Measurements from ENCODE around the gene PARN. TPM values are rescaled to one million over a fixed set of nuclear protein-coding genes. Genes with fewer than 3 reads are reported as not detected.
A peak's percentile ranks its signal among the peaks of the same experiment; 100 is the strongest.
"Not testable (repeated sequence)": the region's sequence is repeated elsewhere in the genome, so short reads cannot be mapped to it uniquely, and the experiment has no call there.

PARN gene
- total RNA-seq, 1 donor from 2014 or later: 27.0 TPM

DNA sequence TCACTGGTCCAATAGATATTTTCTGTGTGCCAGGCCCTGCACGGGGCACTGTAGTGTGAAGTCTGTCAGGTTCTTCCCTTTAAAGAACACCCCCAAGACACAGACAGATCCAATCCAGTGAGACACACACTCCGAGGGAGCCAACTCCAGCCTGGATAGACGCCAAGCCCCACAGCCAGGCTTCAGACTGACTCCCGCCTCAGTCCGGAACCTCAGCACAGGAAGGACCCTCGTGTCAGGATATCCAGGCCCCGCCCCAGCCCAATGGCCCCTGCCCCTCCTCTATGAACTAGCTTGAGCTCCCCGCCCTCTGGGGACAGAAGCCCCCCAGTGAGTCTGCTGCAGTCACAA, 228.4 kb downstream of the PARN start:
- peak; percentile 35 for DNase-seq (ENCODE audit: low spot score)

DNA sequence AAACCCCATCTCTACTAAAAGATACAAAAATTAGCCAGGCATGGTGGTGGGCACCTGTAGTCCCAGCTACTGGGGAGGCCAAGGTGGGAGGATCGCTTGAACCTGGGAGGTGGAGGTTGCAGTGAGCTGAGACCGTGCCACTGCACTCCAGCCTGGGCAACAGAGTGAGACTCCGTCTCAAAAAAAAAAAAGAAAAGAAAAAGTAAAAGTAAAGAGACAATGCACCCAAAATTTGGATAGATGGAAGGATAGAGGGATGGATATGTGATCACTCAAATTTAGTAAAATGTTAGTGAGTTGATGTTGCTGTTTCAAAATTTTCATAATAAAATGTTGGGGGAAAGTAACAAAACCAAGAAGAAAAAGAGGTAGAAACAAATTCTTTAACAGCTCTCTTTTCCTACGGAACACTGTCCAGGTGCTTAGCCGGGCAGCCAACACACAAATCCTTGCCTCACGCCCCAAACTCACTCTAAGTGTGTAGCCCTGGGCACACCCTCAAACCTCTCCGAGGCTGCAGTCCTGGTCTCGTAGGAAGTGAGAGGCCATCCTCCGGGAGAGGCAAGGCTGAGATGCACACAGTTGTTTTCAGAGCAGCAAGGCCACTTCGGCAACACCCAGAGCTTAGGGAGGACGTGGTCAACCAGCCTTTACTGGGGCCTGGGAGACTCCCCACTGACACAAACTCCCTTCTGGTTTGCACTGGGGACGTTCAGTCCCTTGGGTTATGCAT, 228.9 kb downstream of the PARN start:
- DNase-seq (ENCODE audit: low spot score): peak; percentile 41

GRCh38 chr16:14400285-14400977, 229.6 kb downstream of the PARN start:
- DNase-seq (ENCODE audit: low spot score): no peak

GRCh38 chr16:14399378-14400284, 230.4 kb downstream of the PARN start:
- peak; percentile 70 for DNase-seq (ENCODE audit: low spot score)

GRCh38 chr16:14398014-14398717, 231.9 kb downstream of the PARN start:
- no peak for DNase-seq (ENCODE audit: low spot score)

DNA sequence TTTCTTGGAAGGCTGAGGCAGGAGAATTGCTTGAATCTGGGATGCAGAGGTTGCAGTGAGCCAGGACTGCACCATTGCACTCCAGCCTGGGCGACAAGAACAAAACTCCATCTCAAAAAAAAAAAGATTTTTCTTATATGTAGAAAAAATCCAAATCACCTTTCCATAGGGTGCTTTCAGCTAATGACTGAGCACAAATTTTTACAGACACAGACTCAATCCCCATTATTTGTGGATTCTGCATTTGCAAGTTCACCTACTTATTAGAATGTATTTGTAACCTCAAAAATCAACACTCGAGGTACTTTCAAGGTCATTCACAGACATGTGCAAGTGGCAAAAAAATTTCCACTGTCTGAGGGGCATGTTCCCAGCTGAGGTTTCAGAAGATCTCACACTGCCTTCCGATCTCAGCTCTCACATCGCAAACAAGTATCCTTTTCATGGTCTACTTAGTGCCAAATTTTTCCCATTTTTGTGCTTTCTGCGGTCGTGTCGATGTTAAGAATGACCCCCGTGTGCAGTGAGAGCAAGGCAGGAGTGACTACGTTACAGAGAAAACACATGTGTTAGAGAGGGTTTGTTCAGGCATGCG, 234.3 kb downstream of the PARN start:
- not testable (repeated sequence) for DNase-seq (ENCODE audit: low spot score)

GRCh38 chr16:14394834-14395233, 235.2 kb downstream of the PARN start:
- DNase-seq (ENCODE audit: low spot score): no peak

DNA sequence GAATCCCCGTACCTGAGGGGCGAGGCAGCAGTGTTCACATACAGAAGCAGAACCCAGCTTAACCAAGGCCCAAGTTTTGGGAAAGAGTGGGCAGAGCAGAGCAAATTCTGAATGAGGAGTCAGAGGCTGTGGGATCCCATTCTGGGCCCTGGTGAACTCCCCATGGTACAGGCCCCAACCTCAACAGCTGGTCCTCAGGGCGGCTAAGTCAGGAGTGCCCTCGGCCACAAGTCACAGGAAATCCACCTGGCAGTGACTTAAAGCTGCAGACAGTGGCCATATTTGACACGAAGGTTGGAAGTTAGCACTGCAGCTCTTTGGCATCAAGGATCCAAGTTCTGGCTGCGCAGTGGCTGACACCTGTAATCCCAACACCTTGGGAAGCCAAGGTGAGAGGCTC, 237.1 kb downstream of the PARN start:
- DNase-seq (ENCODE audit: low spot score): no peak

DNA sequence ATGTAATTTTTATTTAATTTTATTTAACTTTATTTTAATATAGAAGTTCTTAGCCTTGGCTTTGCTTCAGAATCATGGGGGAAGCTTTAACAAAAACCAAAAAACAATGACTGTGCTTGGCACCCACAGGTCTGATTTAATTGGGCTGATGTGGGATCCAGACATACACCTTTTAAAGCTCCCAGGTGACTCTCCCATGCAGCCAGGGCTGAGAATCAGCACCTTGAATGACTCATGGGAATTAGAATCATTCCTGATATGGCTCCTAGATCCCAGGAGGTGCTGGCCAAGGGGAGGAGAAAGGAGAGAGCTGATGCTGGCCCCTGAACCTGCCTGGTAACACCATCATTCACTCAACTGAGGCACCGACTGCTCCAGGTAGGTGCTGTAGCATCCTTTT, 240.7 kb downstream of the PARN start:
- DNase-seq (ENCODE audit: low spot score): no peak

GRCh38 chr16:14388243-14388642, 241.8 kb downstream of the PARN start:
- DNase-seq (ENCODE audit: low spot score): no peak

DNA sequence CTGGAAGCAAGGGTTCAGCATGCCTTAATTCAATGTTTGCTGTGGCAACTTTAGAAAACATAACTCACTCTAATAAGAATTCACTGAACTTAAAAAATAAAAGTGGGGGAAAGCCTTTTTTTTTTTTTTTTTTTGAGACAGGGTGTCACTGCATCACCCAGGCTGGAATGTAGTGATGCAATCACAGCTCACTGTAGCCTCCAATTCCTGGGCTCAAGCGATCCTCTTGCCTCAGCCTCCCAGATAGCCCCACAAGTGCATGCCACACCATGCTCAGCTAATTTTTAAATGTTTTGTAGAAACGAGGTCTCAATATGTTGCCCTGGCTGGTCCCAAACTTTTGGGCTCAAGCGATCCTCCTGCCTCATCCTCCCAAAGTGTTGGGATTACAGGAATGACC, 243.9 kb downstream of the PARN start:
- no peak for DNase-seq (ENCODE audit: low spot score)

Other genes starting within 250 kb of the PARN start
- 85.9 TPM for gene BFAR, start 2.7 kb upstream of the PARN start, total RNA-seq (ENCODE audit: insufficient read depth, low replicate concordance)
- gene PLA2G10, start 64.0 kb upstream of the PARN start, total RNA-seq (ENCODE audit: insufficient read depth, low replicate concordance): not detected
- 0.96 TPM for gene NPIPA3, start 73.2 kb upstream of the PARN start, total RNA-seq (ENCODE audit: insufficient read depth, low replicate concordance)
- gene NPIPA2, start 112.3 kb upstream of the PARN start, total RNA-seq (ENCODE audit: insufficient read depth, low replicate concordance): 0.96 TPM
- gene NOMO1, start 203.5 kb upstream of the PARN start, total RNA-seq (ENCODE audit: insufficient read depth, low replicate concordance): 62.4 TPM